ENCODE measurements around the gene CASP10. TPM values are rescaled to one million over a fixed set of nuclear protein-coding genes. Genes with fewer than 3 reads are reported as not detected.

The CASP10 gene
- total and polyA plus RNA-seq, 2 of the 8 experiments (the other 6 are each of a cell fraction or from before 2014, with no cell fraction given), result 2.3 to 4.0 TPM

- H3K4me3 ChIP-seq (ENCODE audit: extremely low read depth in 1 of 4, insufficient read depth in 2 of 4, low read depth in 3 of 4, low read length in 4 of 4), result peak overlapping the region in 1 of 4 experiments; percentile 37; a peak in 3 of 8 replicates
- peak overlapping the region; percentile 31 to 43 for H3K4me2 ChIP-seq (ENCODE audit: insufficient read depth in 1 of 2, low read depth in 2 of 2, low read length in 2 of 2)
- H3K27ac ChIP-seq (ENCODE audit: low read depth, low read length), result no peak overlapping the region
- peak overlapping the region; percentile 87 for H2AFZ ChIP-seq (ENCODE audit: low read length)
- H4K20me1 ChIP-seq (replicated peaks in 1 of 2; ENCODE audit: control insufficient read depth in 1 of 2, insufficient read depth in 2 of 2, low read length in 2 of 2), result no peaks in the 10 kb centered on the region
- ChIA-PET CTCF (ENCODE audit: partially characterized antibody) (interaction anchor here (0.6 to 1.6 kb wide), 2 partner anchors 106 to 115 kb away, joined by 3 to 4 read pairs; no protein-coding TSS in a partner anchor), POLR2A (ENCODE audit: partially characterized antibody) (no interaction called here)
- peak overlapping the region; percentile 37; the same call in 1 of the 2 replicates for H2BK15ac ChIP-seq (ENCODE audit: low read length)
- H3K23ac ChIP-seq (ENCODE audit: insufficient read length), result no peak overlapping the region
- peak overlapping the region; percentile 56 for H3K18ac ChIP-seq (ENCODE audit: extremely low read depth, low read length)
- DNase-seq (ENCODE audit: low read depth in 1 of 2, low spot score in 2 of 2), result no peak
- H2BK20ac ChIP-seq (ENCODE audit: low read length), result 0 out of 2 replicates have a peak overlapping the region, but pooled peaks have one; percentile 74
- no peak overlapping the region for H2AK5ac ChIP-seq (ENCODE audit: low read depth, low read length)
- 50% methylated on average over 10 of the region's 10 CpGs; no CpG with 5 or more reads in 1 of the 2 experiments for WGBS, 2 experiments (ENCODE audit: extremely low coverage in 1 of 2, insufficient coverage in 1 of 2, insufficient read length in 1 of 2, insufficient replicate concordance in 2 of 2, low coverage in 1 of 2, low lambda C conversion rate in 2 of 2, missing lambda C conversion rate in 1 of 2)
- FAIRE-seq, result no peak
- peak overlapping the region; percentile 80; the same call in 1 of the 2 replicates for H2BK5ac ChIP-seq (ENCODE audit: low read depth, low read length)
- H3K9me3 ChIP-seq (ENCODE audit: insufficient read depth in 2 of 2, low read depth in 1 of 2, low read length in 1 of 2), result no peaks in the 10 kb centered on the region
- H3K79me1 ChIP-seq (ENCODE audit: low read depth, low read length), result no peaks in the 10 kb centered on the region
- H4K8ac ChIP-seq (ENCODE audit: extremely low read depth, insufficient read depth, low read length), result peak overlapping the region; percentile 54; the same call in 1 of the 2 replicates
- H3K79me2 ChIP-seq (ENCODE audit: control insufficient read depth in 1 of 2, insufficient read depth in 2 of 2, low read length in 2 of 2), result no peaks in the 10 kb centered on the region
- peaks cover 0 to 14% (median 6%) of the 10 kb centered on the region in 4 experiments; a peak in 6 of 7 replicates for H3K4me1 ChIP-seq (replicated peaks in 1 of 4; ENCODE audit: control insufficient read depth in 3 of 4, insufficient read depth in 4 of 4, low read length in 3 of 4)
- no peak overlapping the region for H3K4ac ChIP-seq (replicated peaks; ENCODE audit: insufficient read length, low read depth, low read length)
- H3K56ac ChIP-seq (replicated peaks; ENCODE audit: insufficient read length, low read depth, low read length), result no peak overlapping the region
- H2BK12ac ChIP-seq (ENCODE audit: low read depth, low read length), result peak overlapping the region; percentile 96
- no peak overlapping the region for H3K14ac ChIP-seq (ENCODE audit: insufficient read length)
- H3K9ac ChIP-seq (replicated peaks in 1 of 4; ENCODE audit: extremely low read depth in 1 of 4, low read depth in 3 of 4, low read length in 3 of 4), result no peak overlapping the region; a peak in 1 of 7 replicates
- H3K23me2 ChIP-seq (ENCODE audit: low read depth, low read length), result no peaks in the 10 kb centered on the region
- H2BK120ac ChIP-seq (replicated peaks; ENCODE audit: low read depth, low read length), result no peak overlapping the region
- H4K91ac ChIP-seq (replicated peaks; ENCODE audit: insufficient read length, low read length), result peak overlapping the region; percentile 89
- peak overlapping the region; percentile 61 for H4K5ac ChIP-seq (ENCODE audit: insufficient read length, low read depth, low read length)
- no peaks in the 10 kb centered on the region for H3K36me3 ChIP-seq (ENCODE audit: control insufficient read depth in 2 of 4, insufficient read depth in 4 of 4, low read length in 3 of 4)
- H3K27me3 ChIP-seq (replicated peaks in 1 of 4; ENCODE audit: control insufficient read depth in 3 of 4, extremely low read depth in 1 of 4, insufficient read depth in 3 of 4, low read length in 3 of 4), result peaks cover 0 to 3% (median 0%) of the 10 kb centered on the region in 4 experiments; a peak in 1 of 7 replicates
- peak in 1 of 2 experiments; percentile 7; a peak in 1 of 4 replicates for TF ChIP-seq RAD21 (IDR thresholded peaks at IDR 0.05 in 1 of 2, conservative IDR thresholded peaks at IDR 0.05 in 1 of 2; ENCODE audit: low read depth in 2 of 2, low read length in 2 of 2)
- TF ChIP-seq CHD1 (IDR thresholded peaks at IDR 0.05; ENCODE audit: low read depth, low read length), result no peak
- TF ChIP-seq RNF2 (IDR thresholded peaks at IDR 0.05; ENCODE audit: borderline replicate concordance, low read depth, low read length, missing control alignments, poor library complexity, severe bottlenecking), result no peak
- TF ChIP-seq, protein P1, sequence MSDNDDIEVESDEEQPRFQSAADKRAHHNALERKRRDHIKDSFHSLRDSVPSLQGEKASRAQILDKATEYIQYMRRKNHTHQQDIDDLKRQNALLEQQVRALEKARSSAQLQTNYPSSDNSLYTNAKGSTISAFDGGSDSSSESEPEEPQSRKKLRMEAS (IDR thresholded peaks at IDR 0.05), result peak; percentile 94
- TF ChIP-seq USF2 (IDR thresholded peaks at IDR 0.05; ENCODE audit: low read length), result no peak
- TF ChIP-seq BCL11A (IDR thresholded peaks at IDR 0.05; ENCODE audit: low read depth in 2 of 2, low read length in 2 of 2), result no peak
- peak; percentile 53 for TF ChIP-seq ASH2L (IDR thresholded peaks at IDR 0.05; ENCODE audit: low read length)
- no peak for TF ChIP-seq POU5F1 (IDR thresholded peaks at IDR 0.05; ENCODE audit: low read depth, low read length)
- TF ChIP-seq YY1 (IDR thresholded peaks at IDR 0.05; ENCODE audit: low read depth, low read length), result no peak
- no peak for TF ChIP-seq SIX5 (IDR thresholded peaks at IDR 0.05; ENCODE audit: low read depth, low read length)
Observed at GRCh38 chr2:201257956-201258665, 75.2 kb downstream of the CASP10 start.

Data from H1 (cell line).